ENCODE measurements around the gene IFNL1. TPM values are rescaled to one million over a fixed set of nuclear protein-coding genes. Genes with fewer than 3 reads are reported as not detected.

IFNL1 gene
- total and polyA plus RNA-seq, 2 donors (not counting 3 experiments of a cell fraction or from before 2014, with no cell fraction given) = not detected

DNA sequence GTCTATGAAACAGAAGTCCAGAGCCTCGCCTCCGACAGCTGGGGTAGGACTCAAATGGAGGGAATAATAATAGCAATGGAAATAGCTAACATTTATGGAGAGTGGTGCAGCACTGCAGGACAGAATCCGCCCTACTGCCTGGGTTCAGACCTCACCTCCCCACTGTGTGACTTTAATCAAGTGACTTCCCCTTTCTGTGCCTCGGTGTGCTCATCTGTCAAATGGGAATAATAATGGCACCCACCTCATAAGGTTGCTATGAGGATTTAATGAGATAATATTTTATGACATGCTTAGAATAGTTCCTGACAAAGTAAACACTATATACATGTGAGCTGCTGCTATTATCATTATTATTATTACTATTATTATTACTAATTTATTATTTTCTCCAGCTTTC lies 21.3 kb downstream of the IFNL1 start:
- dilution Hi-C loops (cut with MboI; ENCODE audit: extremely low pct_ligation_motif_present, low sequenced_read_pairs) = no loop called here
- TF ChIP-seq JUN (IDR thresholded peaks at IDR 0.05; ENCODE audit: borderline replicate concordance, insufficient read depth, insufficient read length, low read depth) (no peak), EZH2 (IDR thresholded peaks at IDR 0.05; ENCODE audit: borderline replicate concordance, low read depth, low read length, severe bottlenecking) (no peak), GATA2 (IDR thresholded peaks at IDR 0.05; ENCODE audit: insufficient read depth, insufficient read length, low read depth, low read length) (no peak), POLR2A (IDR thresholded peaks at IDR 0.05; ENCODE audit: low read depth, low read length) (no peak), FOS (IDR thresholded peaks at IDR 0.05; ENCODE audit: borderline replicate concordance, insufficient read depth, low read length) (no peak), POLR2AphosphoS5 (IDR thresholded peaks at IDR 0.05; ENCODE audit: insufficient read depth, low read depth, low read length) (no peak), MYC (IDR thresholded peaks at IDR 0.05; ENCODE audit: low read depth, low read length) (no peak)
- TF ChIP-seq, protein P1, sequence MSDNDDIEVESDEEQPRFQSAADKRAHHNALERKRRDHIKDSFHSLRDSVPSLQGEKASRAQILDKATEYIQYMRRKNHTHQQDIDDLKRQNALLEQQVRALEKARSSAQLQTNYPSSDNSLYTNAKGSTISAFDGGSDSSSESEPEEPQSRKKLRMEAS (IDR thresholded peaks at IDR 0.05; ENCODE audit: insufficient read depth, insufficient read length) = no peak
- TF ChIP-seq, protein P2, sequence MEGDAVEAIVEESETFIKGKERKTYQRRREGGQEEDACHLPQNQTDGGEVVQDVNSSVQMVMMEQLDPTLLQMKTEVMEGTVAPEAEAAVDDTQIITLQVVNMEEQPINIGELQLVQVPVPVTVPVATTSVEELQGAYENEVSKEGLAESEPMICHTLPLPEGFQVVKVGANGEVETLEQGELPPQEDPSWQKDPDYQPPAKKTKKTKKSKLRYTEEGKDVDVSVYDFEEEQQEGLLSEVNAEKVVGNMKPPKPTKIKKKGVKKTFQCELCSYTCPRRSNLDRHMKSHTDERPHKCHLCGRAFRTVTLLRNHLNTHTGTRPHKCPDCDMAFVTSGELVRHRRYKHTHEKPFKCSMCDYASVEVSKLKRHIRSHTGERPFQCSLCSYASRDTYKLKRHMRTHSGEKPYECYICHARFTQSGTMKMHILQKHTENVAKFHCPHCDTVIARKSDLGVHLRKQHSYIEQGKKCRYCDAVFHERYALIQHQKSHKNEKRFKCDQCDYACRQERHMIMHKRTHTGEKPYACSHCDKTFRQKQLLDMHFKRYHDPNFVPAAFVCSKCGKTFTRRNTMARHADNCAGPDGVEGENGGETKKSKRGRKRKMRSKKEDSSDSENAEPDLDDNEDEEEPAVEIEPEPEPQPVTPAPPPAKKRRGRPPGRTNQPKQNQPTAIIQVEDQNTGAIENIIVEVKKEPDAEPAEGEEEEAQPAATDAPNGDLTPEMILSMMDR (IDR thresholded peaks at IDR 0.05; ENCODE audit: extremely low read depth in 1 of 2, insufficient read depth in 1 of 2, low read depth in 1 of 2, low read length in 2 of 2) = no peak
- Histone ChIP-seq H3K9me3 (replicated peaks; ENCODE audit: control insufficient read depth, insufficient read depth, low read length) (no peaks in the 10 kb centered on the region), H3K27me3 (ENCODE audit: control insufficient read depth in 2 of 2, insufficient read depth in 2 of 2, low read length in 2 of 2) (peaks cover 0 to 3% of the 10 kb centered on the region in 2 experiments), H3K4me3 (replicated peaks in 1 of 3; ENCODE audit: insufficient read depth in 1 of 3, low read depth in 1 of 3, low read length in 3 of 3) (no peak overlapping the region), H2AFZ (ENCODE audit: low read depth, low read length) (no peak overlapping the region), H3K4me2 (ENCODE audit: insufficient read depth, low read length) (no peak overlapping the region), H3K4me1 (ENCODE audit: control insufficient read depth, extremely low read depth, insufficient read depth, low read length) (peaks cover 5% of the 10 kb centered on the region), H3K79me2 (ENCODE audit: control insufficient read depth, insufficient read depth, low read length) (no peaks in the 10 kb centered on the region), H4K20me1 (replicated peaks; ENCODE audit: control insufficient read depth, extremely low read depth, insufficient read depth, low read length) (no peaks in the 10 kb centered on the region), H3K9ac (replicated peaks; ENCODE audit: extremely low read depth, insufficient read depth, low read length) (no peak overlapping the region), H3K36me3 (ENCODE audit: control insufficient read depth in 2 of 2, extremely low read depth in 1 of 2, insufficient read depth in 2 of 2, low read length in 2 of 2) (no peaks in the 10 kb centered on the region), H3K27ac (ENCODE audit: insufficient read depth, low read depth, low read length) (no peak overlapping the region), H3K9me1 (replicated peaks; ENCODE audit: control insufficient read depth, extremely low read depth, insufficient read depth, low read length) (no peaks in the 10 kb centered on the region)
- intact Hi-C loops (cut with micrococcal nuclease) = no loop called here
- DNase-seq (ENCODE audit: low read depth, low spot score) (no peak), FAIRE-seq (no peak)
- POLR2A ChIA-PET = interaction anchor here (0.6 kb wide), 1 partner anchor 194 kb away, joined by 3 read pairs; no protein-coding TSS in a partner anchor
- no TSS peak for BruUV-seq (replicated peaks)
- CTCF ChIA-PET = no interaction called here

Measured in endothelial cell of umbilical vein (primary cell).